Measurements from ENCODE around the gene ATP13A3.

ATP13A3 gene

DNA sequence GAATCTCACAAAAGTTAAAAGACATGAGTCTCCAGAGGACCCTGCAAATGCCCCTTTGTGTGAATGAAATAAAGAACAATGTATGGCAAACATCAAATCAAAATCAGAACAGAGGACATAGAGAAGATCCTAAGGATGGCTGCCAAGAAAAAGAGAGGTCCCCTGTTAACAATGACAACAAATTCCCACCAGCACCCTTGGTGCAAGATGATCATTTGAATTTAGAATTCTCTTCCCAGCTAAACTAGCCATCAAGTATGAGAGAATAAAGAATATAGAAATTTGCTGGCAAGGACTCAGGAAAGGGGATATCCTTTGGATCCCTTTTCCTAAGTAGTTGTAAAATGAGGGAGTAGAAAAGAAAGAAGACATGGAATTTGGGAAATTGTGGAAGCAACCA is 96.0 kb downstream of the ATP13A3 start:
- DNase-seq: no peak

DNA sequence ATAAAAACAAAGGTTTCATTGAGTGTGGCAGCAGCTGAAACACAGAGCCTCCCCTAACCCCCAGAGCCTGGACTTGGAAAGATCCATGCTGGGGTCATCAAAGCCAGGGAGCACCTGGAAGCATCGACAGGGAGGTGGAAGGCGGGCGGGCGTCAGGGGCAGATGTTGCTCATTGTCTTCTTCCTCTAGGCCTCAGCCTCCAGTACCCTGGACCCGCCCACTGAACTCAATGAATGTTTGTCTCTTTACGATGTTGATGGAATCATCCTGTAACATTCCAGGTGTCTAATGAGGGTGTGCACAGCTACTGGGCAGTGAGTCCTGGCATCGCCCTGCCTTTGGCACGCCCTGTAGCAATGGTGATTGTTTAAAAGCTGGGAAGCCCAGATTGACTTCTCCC is 97.5 kb downstream of the ATP13A3 start:
- no peak for DNase-seq

DNA sequence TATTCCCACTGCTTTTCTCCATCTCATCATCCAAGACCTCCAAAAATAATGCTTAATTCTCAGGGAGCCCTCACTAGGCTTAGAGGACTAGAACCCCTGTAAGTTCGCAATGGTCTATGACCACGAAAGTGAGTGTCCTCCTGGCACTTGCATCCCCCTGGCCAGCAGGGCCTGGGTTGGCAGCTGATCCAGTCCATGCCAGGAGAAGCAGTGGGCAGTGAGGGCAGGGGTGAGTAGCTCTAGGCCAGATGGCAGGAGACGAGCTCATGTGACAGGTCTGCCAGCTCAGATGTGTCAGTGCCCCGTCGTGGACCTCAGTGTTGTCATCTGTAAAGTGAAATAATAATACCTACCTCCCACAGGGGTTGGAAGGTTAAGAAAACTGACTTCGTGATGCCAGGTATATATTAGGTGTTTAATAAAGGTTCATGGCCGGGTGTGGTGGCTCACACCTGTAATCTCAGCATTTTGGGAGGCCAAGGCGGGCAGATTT is 98.8 kb downstream of the ATP13A3 start:
- DNase-seq: no peak

DNA sequence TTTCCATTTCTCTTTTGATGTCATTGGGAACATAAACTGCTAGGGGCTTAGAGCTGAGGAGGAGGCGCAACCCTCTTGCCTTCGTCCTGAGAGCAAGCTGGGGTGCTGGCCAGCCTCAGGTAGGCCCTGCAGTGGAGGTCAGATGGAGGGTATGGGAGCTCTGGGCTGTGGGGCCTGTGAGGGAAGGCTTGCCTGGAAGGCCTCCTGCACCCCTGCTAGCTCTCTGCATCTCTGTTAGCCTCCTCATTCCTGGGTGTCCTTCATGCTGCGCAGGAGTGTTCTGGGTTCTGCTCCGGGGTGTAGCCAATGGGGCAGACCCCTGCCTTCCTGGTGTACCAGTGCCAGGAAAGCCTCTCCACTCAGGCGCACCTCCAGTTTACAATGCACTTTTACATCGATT is 99.5 kb downstream of the ATP13A3 start:
- no peak for DNase-seq

DNA sequence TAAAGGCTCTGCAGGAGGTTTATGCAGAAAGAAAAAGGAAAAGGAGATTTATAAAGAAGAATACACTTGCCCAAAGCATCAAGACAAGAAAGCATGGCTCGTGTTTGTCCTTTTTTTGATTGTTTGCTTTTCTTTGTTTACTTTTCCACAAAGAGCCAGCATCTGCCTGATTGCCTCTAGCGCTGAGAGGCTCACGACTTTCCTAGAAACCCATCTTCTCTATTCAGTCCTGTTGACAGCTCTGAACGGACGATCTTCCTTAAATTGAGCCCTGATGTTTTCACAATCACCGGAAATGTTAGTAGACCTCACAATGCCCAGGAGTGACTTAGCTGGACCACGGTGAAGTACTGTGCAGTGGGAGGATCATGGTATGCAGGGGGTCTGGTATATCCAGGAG is 100.2 kb downstream of the ATP13A3 start:
- DNase-seq: no peak

DNA sequence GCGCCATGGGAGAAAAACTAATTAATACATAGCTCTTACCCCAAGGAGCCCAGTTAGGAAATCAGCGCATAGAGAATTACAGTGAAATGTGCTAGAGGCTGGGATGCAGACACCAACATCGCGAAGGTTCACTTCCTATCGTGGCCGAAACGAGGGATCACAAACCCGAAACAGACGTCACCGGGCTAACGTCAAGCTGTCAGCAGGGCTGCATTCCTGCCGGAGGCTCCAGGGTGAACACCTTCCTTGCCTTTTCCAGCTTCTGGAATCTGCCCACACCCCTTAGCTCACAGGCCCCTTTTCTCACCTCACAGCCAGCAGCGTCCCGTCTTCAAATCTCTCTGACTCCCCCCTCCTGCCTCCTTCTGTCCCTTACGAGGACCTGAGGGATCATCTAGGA is 100.7 kb downstream of the ATP13A3 start:
- no peak for DNase-seq

DNA sequence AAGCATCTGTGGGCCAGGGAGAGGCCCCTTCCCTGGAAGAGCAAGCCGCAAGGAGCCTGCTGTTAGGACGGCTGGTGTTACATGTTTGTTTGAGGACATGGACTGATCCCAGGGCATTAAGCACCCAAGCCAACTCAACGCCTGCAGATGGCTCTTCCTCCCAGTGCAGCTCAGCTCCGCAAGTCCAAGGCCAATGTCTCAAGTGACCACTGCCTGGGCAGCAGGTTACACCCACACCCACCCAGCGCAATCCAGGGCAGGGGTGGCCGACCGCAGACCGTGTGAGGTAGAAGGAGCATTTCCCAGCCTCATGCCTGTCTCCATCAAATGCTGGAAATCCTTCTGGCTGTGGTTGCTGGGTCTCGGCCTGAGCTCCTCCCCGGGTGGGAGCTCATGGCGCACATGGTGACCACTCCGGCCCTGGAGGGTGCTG is 102.2 kb downstream of the ATP13A3 start:
- DNase-seq: no peak

DNA sequence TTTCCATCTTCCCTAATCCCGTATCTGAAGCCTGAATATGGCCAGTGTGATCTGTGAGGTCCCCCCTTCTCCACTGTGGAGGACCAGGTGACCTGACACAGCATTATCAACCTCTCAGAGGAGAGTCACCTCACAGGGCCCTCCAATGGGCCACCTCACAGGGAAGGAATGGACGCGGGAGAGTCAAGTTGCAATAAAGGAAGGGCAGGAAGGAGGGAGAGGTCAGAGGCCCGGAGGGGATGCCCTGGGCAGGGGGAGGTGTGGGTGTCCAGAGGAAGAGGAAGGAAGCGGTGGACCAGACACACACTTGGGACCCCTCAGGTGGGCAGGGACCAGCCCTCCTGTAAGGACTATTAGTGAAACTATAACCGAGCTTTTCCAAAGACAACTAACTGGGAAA is 102.6 kb downstream of the ATP13A3 start:
- DNase-seq: no peak

DNA sequence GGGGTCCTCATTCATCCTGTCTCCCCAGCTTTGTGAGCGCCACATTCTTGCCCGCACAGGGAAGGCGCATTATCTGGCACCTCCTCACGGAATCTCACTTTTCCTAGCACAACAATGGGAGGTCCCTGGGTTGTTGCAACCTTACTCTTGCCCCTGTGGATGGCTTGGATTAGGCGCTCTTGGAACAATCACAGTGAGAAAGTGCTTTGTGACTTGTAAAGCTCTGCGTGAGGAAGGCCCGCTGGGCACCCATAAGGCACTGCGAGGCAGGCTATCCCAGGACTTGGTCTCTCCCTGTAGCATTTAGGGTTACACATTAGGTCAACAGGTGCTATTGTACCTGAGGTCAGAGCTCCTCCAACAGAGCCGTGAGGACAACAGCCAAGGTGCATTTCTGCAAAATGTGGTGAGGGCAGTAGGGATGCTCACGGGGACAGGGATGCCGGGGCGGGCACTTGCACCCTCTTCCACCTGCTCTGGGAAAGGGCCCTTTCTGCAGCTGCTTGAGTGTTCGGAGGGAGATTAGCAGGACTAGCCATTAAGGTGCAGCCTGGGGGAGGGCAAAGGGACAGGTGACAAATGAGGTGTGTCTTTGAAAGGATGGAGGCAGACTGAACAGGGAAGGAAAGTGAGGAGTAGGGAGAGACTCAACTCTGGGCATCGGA is 103.4 kb downstream of the ATP13A3 start:
- no peak for DNase-seq

DNA sequence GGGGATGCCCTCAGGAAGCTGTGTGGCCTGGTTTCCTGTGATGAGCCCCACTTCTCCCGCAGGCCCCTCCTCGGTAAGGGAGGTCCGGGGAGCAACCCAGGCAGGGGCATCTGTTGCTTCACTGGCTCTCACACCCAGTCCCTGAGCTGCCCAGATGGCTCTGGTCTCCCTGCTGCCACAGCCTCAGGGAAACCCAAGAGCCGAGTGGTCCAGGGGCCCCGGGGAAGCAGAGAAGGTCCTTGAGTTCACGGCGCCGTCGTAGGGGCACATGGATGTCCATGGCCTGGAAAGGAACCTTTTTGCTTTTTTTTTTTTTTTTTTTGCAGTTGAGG is 103.9 kb downstream of the ATP13A3 start:
- no peak for DNase-seq

DNA sequence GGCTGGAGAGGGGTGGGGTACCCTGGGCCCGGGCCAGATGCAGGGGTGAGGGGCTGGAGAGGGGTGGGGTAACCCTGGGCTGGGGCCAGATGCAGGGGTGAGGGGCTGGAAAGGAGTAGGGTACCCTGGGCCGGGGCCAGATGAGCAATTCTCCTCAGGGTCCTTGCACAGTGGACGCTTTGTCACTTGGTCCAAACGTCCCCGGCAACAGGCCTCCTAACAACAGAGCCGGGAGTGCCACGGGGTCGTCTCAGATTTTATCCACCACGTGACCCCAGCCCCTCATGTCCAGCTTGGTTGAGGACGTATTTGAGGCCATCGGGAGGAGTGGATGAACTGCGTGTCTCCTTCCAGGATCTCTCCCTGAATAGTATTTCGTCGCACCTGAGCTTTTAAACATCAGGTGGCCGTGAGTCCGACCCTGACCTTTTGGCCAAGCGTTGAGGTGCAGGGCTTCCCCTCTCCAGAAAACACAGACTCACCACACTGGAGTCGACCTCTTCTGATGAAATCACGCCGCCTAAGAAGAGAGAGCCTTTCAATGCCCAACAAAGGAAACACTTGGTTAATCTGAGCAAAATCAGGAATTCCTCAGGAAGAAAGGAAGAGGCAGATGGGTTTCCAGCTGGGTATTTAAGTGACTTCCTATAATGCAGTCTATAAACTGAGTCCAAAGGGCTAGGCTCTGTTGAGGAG is 104.5 kb downstream of the ATP13A3 start:
- no peak for DNase-seq

DNA sequence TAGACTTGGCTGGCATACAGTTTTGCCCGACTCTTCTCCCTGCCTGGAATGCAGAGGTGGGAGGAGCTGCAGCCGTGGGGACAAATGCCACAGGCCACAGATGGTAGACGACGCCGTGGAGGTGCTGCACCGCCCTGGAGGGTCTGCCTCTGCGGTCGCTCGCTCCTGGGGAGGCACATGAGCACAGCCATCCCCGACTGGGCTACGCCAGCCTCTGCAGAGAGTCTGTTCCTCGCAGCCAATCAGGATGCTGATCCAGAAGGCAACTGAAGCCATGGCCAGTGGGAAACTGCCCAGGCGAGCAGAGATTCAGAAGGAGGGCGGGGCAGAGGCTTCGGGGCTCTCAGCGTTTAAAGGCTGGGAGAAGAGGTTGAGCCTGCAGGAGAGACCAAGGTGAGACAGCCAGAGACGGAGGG is 105.3 kb downstream of the ATP13A3 start:
- no peak for DNase-seq

DNA sequence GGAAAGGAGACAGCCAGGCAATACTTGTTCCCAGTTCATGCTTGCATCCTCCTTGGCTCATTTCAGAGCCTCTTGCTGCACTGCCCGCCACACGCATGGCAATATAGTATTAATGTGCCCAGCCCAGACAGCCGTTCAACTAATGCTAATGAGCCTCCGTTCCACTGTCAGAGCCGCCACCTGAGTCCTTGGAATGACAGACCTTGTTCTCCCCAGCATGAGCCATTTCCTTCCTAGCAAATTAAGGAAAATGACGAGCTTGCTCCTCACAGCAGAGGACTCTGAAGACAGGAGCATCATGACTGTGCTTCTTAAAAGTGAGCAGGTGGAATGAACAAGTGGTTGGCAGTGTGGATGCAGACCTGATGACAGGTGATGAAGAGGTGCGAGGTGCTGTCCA is 106.5 kb downstream of the ATP13A3 start:
- DNase-seq: no peak

DNA sequence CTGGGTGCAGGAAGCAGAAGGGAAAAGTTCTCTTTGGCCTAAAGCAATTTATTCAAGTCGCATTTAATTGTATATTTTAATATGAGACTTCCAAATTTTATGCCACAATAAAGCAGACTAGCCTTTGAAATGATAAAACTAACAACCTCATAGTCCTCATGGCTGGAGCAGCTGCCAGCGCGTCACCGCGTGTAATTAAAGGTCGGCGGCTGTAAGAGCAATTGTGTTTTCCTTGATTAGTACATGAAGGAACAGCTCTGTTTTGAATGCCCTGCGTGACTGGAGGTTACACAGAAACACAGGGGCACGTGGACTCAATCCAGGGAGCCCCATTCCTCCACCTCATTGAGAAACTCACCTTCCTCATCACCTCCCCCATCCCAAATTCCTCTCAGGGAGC is 107.2 kb downstream of the ATP13A3 start:
- no peak for DNase-seq

DNA sequence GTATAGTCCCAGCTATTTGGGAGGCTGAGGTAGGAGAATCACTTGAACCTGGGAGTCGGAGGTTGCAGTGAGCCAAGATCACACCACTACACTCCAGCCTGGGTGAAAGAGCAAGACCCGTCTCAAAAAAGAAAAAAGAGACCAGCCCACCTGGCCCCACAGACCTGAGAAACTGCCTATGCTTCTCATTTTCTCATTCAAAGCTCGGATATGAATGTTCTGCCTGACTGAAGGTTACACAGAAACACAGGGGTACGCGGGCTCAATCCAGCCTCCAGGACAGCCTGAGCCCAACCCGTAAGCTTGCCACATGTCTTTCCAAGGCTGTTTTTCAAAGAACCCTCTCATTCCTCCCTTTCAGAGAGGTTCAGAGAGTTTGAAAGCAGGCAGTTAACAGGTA is 107.6 kb downstream of the ATP13A3 start:
- no peak for DNase-seq

DNA sequence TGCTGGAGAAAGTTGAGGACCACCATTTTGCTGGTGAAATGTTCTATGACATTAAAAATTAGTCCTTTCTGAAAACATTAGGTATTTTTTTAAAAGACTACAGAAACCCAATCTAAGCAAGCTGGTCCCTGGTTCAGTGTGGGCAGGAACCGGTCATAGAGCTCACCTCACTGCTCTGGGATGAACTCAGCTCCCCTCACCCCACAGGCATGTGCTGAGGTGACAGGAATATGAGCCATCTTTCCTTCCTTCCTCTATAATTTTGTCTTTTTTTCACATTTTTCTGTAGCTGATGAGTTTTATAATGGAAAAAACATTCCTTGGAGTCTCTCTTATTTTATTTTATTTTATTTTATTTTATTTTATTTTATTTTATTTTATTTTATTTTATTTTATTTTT is 109.1 kb downstream of the ATP13A3 start:
- DNase-seq: no peak

DNA sequence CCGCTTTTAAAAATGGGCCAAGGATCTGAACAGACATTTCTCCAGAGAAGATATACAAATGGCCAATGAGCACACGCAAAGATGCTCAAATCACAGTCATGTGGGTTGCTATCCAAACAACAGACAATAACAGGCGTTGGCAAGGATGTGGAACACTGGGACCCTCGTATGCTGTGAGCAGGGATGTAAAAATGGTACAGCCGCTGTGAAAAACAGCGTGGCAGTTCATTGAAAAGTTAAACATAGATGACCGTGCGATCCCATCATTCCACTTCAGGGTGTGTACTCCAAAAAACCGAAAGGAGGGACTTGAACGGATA is 110.6 kb downstream of the ATP13A3 start:
- no peak for DNase-seq

DNA sequence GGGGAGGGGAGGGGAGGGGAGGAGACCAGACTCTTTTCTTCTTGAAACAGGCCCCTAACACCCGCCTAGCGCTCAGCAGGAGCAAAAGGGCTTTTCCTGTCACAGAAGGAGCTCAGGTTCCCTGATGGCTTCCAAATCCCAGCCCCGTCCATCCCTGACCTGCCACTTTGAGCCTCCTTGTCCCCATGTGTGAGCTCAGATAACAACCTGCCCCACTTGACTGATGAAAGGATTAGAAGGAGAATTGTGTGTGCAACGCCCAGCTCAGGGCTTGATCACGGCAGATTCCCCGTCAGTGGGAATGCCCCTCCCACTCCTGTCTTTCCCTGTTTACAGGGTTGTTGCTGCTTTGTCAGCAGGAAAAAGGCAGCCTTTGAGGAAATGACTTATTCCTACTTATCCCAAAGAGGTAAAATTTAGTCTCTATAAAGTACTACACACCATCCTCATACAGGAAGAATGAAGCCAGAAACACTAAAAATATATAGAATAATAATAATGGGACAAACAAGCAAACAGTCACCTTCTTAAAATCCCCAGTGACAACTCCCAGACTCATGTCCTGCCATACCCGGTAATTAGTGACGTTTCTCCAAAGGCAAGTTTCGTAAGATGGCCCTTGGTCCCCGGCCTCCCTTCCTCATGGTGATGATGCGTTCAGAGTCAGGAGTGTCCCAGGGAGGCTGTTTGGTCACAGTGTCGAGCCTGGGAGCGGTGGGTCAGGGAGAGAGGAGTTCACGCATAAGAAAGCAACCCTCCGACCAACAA is 111.1 kb downstream of the ATP13A3 start:
- DNase-seq: no peak

DNA sequence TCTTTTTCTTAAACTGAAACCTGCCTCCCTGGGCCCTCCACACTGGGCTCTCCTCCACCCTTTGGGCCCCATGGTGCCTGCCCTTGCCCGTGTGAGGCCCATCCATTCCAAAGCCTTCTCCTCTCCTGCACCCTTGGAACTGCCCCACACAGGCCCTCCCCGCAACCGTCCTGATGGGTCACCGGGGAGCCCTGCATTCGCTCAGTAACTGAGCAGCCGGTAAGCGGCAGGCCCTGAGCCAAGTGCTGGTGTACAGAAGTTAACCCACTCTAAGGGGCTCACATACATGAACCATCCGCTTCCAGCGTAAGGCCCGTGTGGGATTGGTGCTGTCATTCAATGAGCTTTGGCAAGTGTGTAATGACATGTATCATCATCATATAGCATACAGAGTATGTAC is 111.9 kb downstream of the ATP13A3 start:
- no peak for DNase-seq

DNA sequence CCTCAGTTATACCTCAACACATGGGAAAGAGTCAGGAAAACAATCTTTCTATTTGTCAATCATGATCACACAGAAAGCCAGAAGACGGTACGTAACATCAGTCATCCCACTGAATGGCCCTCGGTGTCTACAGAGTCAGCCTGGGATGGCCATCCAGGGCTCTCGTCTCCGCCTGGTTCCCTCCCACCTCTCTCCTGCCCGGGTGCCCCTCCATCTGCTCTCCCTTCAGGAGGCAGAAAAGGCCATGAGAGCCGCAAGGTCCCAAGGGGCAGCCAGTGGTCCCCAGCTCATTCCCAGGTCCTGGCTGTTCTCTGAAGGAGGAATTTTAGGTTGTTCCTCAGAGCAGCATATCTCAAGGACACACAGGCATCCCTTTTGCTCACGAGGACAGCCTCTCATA is 112.9 kb downstream of the ATP13A3 start:
- DNase-seq: no peak

DNA sequence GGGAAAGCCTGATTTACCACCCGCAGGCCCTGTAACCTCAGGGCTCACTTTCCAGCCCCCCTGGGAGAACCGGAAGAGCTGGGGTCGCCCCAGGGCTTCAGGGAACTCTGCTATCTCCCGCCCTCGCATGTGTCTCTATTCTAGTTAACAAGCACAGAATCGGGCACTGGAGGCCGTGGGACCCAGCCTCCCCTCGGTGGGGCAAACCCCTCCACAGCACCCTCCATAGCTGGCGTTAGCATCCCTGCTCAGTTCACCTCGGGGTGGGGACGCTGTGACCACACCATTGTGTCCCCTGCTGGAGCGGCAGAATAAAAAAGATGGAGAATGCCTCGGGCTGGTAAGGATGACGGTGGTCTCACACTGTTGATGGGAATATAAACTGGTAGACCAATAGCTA is 113.8 kb downstream of the ATP13A3 start:
- no peak for DNase-seq

DNA sequence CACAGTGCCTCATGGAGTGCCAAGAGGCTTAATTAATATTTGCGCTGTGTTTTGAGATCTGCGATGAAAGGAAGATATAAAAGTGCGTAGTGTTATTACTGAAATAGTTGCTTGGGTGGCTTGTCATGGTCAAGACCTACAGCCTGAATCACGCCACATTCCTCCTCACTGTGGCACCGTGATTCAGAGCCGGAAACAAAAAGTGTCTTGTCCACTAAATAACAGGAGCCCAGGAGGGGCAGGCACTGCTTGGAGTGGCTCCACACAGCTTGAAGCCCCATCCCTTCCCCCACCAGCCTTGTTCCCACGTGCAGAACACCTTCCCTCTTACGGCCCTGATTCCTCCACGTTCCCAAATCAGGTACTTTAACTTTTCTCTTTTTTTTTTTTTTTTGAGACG is 116.0 kb downstream of the ATP13A3 start:
- DNase-seq: no peak

DNA sequence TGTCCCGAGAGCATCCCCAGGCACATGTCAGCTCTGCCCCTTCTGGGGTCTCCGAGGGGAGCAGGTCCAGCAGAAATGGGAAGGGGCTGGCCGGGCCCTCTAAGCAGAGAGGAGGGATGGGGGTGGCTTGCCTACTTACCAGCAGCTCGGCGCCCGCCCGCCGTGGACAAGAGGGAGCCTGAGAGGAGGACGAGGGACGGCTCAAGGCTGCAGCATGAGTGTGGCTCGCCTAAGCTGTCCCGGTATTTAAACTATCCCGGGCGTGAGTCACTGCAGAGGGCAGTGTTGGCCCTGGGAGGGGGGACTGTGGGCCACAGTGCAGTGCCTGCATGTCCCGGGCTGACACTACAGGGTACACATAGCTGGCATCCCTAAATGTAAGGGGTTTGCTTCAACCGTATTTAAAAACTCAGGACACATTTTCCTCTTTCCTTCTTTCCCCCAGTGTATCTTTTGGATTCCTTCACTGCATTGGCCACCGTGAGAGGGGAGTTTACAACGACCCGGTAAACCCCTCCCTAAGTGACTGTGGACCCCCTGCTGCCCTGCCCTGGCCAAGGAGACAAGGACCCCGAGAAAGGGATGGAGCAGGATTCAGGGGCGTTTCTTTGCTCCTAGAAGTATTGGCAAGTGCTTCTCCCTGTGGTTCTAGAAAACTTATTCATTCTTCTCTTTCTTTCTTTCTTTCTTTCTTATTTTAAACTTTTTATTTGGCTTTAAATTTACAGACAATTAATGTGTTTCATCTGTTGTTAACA is 117.1 kb downstream of the ATP13A3 start, which contains the start of gene LRRC15:
LRRC15 (minus strand) TSS at position 222 of the 758 bp plus-strand sequence. CDS start 8,700 bp downstream, outside the sequence.
- no peak for DNase-seq
